IMR-90 (cell line): ENCODE results near the gene MRTFB. TPM values are rescaled to one million over a fixed set of nuclear protein-coding genes. Genes with fewer than 3 reads are reported as not detected.
A peak's percentile ranks its signal among the peaks of the same experiment; 100 is the strongest.

Experiments
- ATAC-seq: fragments of 200-7000 bp; cut with Tn5 transposase; 2 replicates; pipeline ENCODE4 v1.9.1; 2020; ENCODE audit warnings: low read depth, mild to moderate bottlenecking, moderate library complexity
- BruUV-seq: library from RNA; stranded (reverse); fragments of 400-500 nt; replicated peaks from 2 replicates; lab custom pipeline; 2021; lab: Mats Ljungman, UMichigan
- CTCF ChIA-PET: fragments of 300-600 bp; formaldehyde crosslinking; extraction: SDS; loops from one replicate; lab custom pipeline; 2021; ENCODE audit warnings: antibody characterized with exemption; lab: Yijun Ruan, JAX
- POLR2A ChIA-PET: fragments of 300-600 bp; sonication (Branson Sonifier 250); formaldehyde crosslinking; loops from one replicate; lab custom pipeline; 2022; ENCODE audit warnings: antibody characterized with exemption; ENCODE audit not compliant: unreplicated experiment; lab: Charles Lee
- DNase-seq: peaks from one replicate; pipeline ENCODE4 v3.0.0; 2013
- H2AFZ ChIP-seq: replicated peaks from 2 replicates; pipeline ENCODE3; 2013; ENCODE audit warnings: low read length, mild to moderate bottlenecking; ENCODE audit not compliant: poor library complexity
- H2AK5ac ChIP-seq: 2 replicates; pipeline ENCODE4 v1.6.1; 2013; ENCODE audit warnings: low read depth, low read length, inconsistent platforms
- H2AK9ac ChIP-seq: replicated peaks from 2 replicates; pipeline ENCODE3; 2013; ENCODE audit warnings: mild to moderate bottlenecking, low read depth, low read length, moderate library complexity; ENCODE audit not compliant: poor library complexity
- H2BK120ac ChIP-seq: 2 replicates; pipeline ENCODE4 v1.6.1; 2013; ENCODE audit warnings: low read depth, low read length, inconsistent platforms
- H2BK15ac ChIP-seq: 3 replicates; pipeline ENCODE4 v1.6.1; 2013; ENCODE audit warnings: low read depth, low read length, inconsistent platforms
- H2BK20ac ChIP-seq: 2 replicates; pipeline ENCODE4 v1.6.1; 2013; ENCODE audit warnings: low read depth, mild to moderate bottlenecking, inconsistent platforms, low read length, moderate library complexity
- H2BK5ac ChIP-seq: 2 replicates; pipeline ENCODE4 v1.6.1; 2013; ENCODE audit warnings: mild to moderate bottlenecking, low read depth, low read length, inconsistent platforms; ENCODE audit not compliant: poor library complexity, severe bottlenecking
- H3K14ac ChIP-seq: replicated peaks from 2 replicates; pipeline ENCODE4 v1.6.1; 2013; ENCODE audit warnings: low read depth, low read length, inconsistent platforms
- H3K18ac ChIP-seq: 2 replicates; pipeline ENCODE4 v1.6.1; 2013; ENCODE audit warnings: low read depth, low read length, control low read depth
- H3K23ac ChIP-seq: 2 replicates; pipeline ENCODE4 v1.6.1; 2013; ENCODE audit warnings: low read depth, low read length, inconsistent platforms
- H3K27ac ChIP-seq: 2 replicates; pipeline ENCODE4 v1.5.1; 2013; ENCODE audit warnings: mild to moderate bottlenecking, control low read depth, low read length; ENCODE audit not compliant: insufficient read depth
- H3K27me3 ChIP-seq: 2 replicates; pipeline ENCODE4 v1.6.1; 2013; ENCODE audit warnings: low read length; ENCODE audit not compliant: control insufficient read depth, insufficient read depth
- H3K36me3 ChIP-seq: 2 replicates; pipeline ENCODE4 v1.6.1; 2013; ENCODE audit warnings: low read length, mixed read lengths; ENCODE audit not compliant: control insufficient read depth, insufficient read depth
- H3K4ac ChIP-seq: 2 replicates; pipeline ENCODE4 v1.6.1; 2013; ENCODE audit warnings: low read depth, low read length, inconsistent platforms
- H3K4me1 ChIP-seq: 2 replicates; pipeline ENCODE4 v1.6.1; 2013; ENCODE audit warnings: low read length, mixed read lengths; ENCODE audit not compliant: control insufficient read depth, insufficient read depth
- H3K4me2 ChIP-seq: 2 replicates; pipeline ENCODE4 v1.6.1; 2013; ENCODE audit warnings: low read depth, mild to moderate bottlenecking, control low read depth, low read length, moderate library complexity
- H3K4me3 ChIP-seq: 2 replicates; pipeline ENCODE4 v1.5.1; 2013; ENCODE audit warnings: low read depth, mild to moderate bottlenecking, control low read depth, low read length, moderate library complexity; ENCODE audit not compliant: insufficient read depth
- H3K56ac ChIP-seq: 2 replicates; pipeline ENCODE4 v1.6.1; 2013; ENCODE audit warnings: low read length, inconsistent platforms; ENCODE audit not compliant: insufficient read depth; ENCODE audit errors: extremely low read depth
- H3K79me1 ChIP-seq, 2 experiments: 2 replicates each; pipeline ENCODE4 v1.6.1; 2013; ENCODE audit warnings: low read length in 2 of 2, inconsistent platforms in 1 of 2, low read depth in 1 of 2
- H3K9ac ChIP-seq: 2 replicates; pipeline ENCODE4 v1.6.1; 2013; ENCODE audit warnings: low read depth, low read length, control low read depth
- H3K9me1 ChIP-seq: 2 replicates; pipeline ENCODE4 v1.6.1; 2013; ENCODE audit warnings: low read length, inconsistent platforms; ENCODE audit not compliant: insufficient read depth
- H3K9me3 ChIP-seq: 2 replicates; pipeline ENCODE4 v1.6.1; 2013; ENCODE audit warnings: low read length; ENCODE audit not compliant: control insufficient read depth, insufficient read depth
- H4K20me1 ChIP-seq: 2 replicates; pipeline ENCODE4 v1.6.1; 2013; ENCODE audit warnings: low read length, inconsistent platforms; ENCODE audit not compliant: insufficient read depth
- H4K5ac ChIP-seq: 2 replicates; pipeline ENCODE4 v1.6.1; 2013; ENCODE audit warnings: mild to moderate bottlenecking, low read depth, low read length, control low read depth
- H4K8ac ChIP-seq, 2 experiments: 2 replicates each; pipeline ENCODE4 v1.6.1; 2013; ENCODE audit warnings: low read depth in 2 of 2, low read length in 2 of 2, control low read depth in 1 of 2, inconsistent platforms in 1 of 2
- H4K91ac ChIP-seq: 2 replicates; pipeline ENCODE4 v1.6.1; 2013; ENCODE audit warnings: low read depth, low read length, inconsistent platforms; ENCODE audit not compliant: insufficient read depth
- BHLHE40 ChIP-seq: fragments of 150-350 bp; IDR thresholded peaks from 2 replicates; pipeline ENCODE4 v1.6.1; 2016; ENCODE audit warnings: mild to moderate bottlenecking, low read depth, low read length
- FOS ChIP-seq: fragments of 150-350 bp; IDR thresholded peaks from 2 replicates; pipeline ENCODE4 v1.6.1; 2016; ENCODE audit warnings: low read depth, low read length
- MAFK ChIP-seq: IDR thresholded peaks from 2 replicates; pipeline ENCODE4 v1.6.1; 2012; ENCODE audit warnings: low read depth, low read length, improper control_type of control experiment
- MXI1 ChIP-seq: IDR thresholded peaks from 2 replicates; pipeline ENCODE4 v1.6.1; 2012; ENCODE audit warnings: low read depth, mild to moderate bottlenecking, low read length, moderate library complexity, borderline replicate concordance
- WGBS, 2 experiments: methylation state at CpG; one replicate each; pipeline versions ENCODE4 v1.1.5 to v1.1.7; 2013; ENCODE audit warnings: missing lambda C conversion rate in 2 of 2; ENCODE audit not compliant: insufficient read length in 1 of 2; ENCODE audit errors: extremely low coverage in 2 of 2; 5-methylcytosine and 5-hydroxymethylcytosine counted together
- dilution Hi-C: fragments of 300-500 bp; cut with HindIII; formaldehyde crosslinking; loops from one replicate; pipeline ENCODE4 v1.14.3; 2018; ENCODE audit warnings: low sequenced_read_pairs; ENCODE audit not compliant: unreplicated experiment
- in situ Hi-C: fragments of 300-500 bp; cut with MboI; formaldehyde crosslinking; loops from 3 replicates; pipeline ENCODE4 v1.14.3; 2019; ENCODE audit warnings: low sequenced_read_pairs, inconsistent platforms, mixed read lengths
- intact Hi-C: fragments of 100-400 bp; cut with micrococcal nuclease; formaldehyde crosslinking; loops from 2 replicates; pipeline ENCODE4 v1.10.0; 2022
- polyA plus RNA-seq, 3 experiments: library from polyadenylated mRNA; depleted of rRNA; stranded (reverse); fragments of >200 nt; gene quantifications; 2 replicates each; pipeline ENCODE4 v1.2.3, GENCODE V29; 2012; ENCODE audit warnings: low replicate concordance in 1 of 3
- total RNA-seq: library from RNA; depleted of rRNA; stranded (reverse); fragments of >200 nt; gene quantifications from 2 replicates; pipeline ENCODE4 v1.2.3, GENCODE V29; 2012

The MRTFB gene
- total and polyA plus RNA-seq, 2 of the 4 experiments (the other 2 are of a cell fraction): 4.4 to 5.4 TPM

GRCh38 chr16:14232106-14232864 lies 161.2 kb downstream of the MRTFB start:
- no peak overlapping the region for H3K27ac ChIP-seq
- H3K4me2 ChIP-seq: peak overlapping the region; percentile 69
- CTCF ChIA-PET: interaction anchor here (0.6 to 1.3 kb wide), 3 partner anchors 157 to 1499 kb away, joined by 3 to 4 read pairs (median 3); partner anchors contain the start of gene ERCC4
- dilution Hi-C loops: no loop called here
- no peak overlapping the region for H4K5ac ChIP-seq
- no peak overlapping the region for H2BK5ac ChIP-seq
- in situ Hi-C loops: no loop called here
- no peak overlapping the region for H3K9ac ChIP-seq
- WGBS, 2 experiments: no CpG with 5 or more reads among the region's 9 CpGs
- H3K9me3 ChIP-seq: no peaks in the 10 kb centered on the region
- no peaks in the 10 kb centered on the region for H4K20me1 ChIP-seq
- no TSS peak for BruUV-seq
- no peak overlapping the region for H3K4ac ChIP-seq
- no peak overlapping the region for H4K8ac ChIP-seq
- no peak overlapping the region for H3K56ac ChIP-seq
- DNase-seq: peak; percentile 72
- H2BK20ac ChIP-seq: no peak overlapping the region
- no peaks in the 10 kb centered on the region for H3K27me3 ChIP-seq
- TF ChIP-seq MXI1 (no peak), FOS (no peak), BHLHE40 (peak; percentile 95), MAFK (peak; percentile 36; the same call in 1 of the 2 replicates)
- peaks cover 8% of the 10 kb centered on the region for H3K4me1 ChIP-seq
- no peak overlapping the region for H2AFZ ChIP-seq
- H4K91ac ChIP-seq: no peak overlapping the region
- peak; percentile 83 for ATAC-seq
- H3K79me1 ChIP-seq: no peaks in the 10 kb centered on the region
- H3K14ac ChIP-seq: no peak overlapping the region
- no peak overlapping the region for H2BK120ac ChIP-seq
- H3K23ac ChIP-seq: no peak overlapping the region
- H3K9me1 ChIP-seq: peaks cover 3% of the 10 kb centered on the region; the same call in 1 of the 2 replicates
- no peak overlapping the region for H3K18ac ChIP-seq
- H2BK15ac ChIP-seq: no peak overlapping the region
- H3K4me3 ChIP-seq: no peak overlapping the region
- no peak overlapping the region for H2AK5ac ChIP-seq
- H2AK9ac ChIP-seq: no peak overlapping the region
- intact Hi-C loops: loop anchor here (5.0 kb wide), 1 partner anchor 45 kb away; no protein-coding TSS in a partner anchor
- peaks cover 7% of the 10 kb centered on the region for H3K36me3 ChIP-seq
- POLR2A ChIA-PET: no interaction called here
